Measurements from ENCODE around the gene PEX10.

PEX10 gene

GRCh38 chr1:2404142-2404889, 8.0 kb downstream of the PEX10 start:
- H3K4me3 ChIP-seq (ENCODE audit: low read depth, low read length) = no peak overlapping the region
- no peak for DNase-seq (ENCODE audit: low read depth)
- TF ChIP-seq MYC (IDR thresholded peaks at IDR 0.05; ENCODE audit: low read depth, low read length) (no peak), CTCF (IDR thresholded peaks at IDR 0.05; ENCODE audit: low read depth, low read length) (no peak)

- no peak for DNase-seq (ENCODE audit: low read depth)
- TF ChIP-seq CTCF (IDR thresholded peaks at IDR 0.05; ENCODE audit: low read depth, low read length) (no peak), POLR2A (IDR thresholded peaks at IDR 0.05; ENCODE audit: extremely low read depth, insufficient read length) (no peak), MYC (IDR thresholded peaks at IDR 0.05; ENCODE audit: low read depth, low read length) (no peak)
- TF ChIP-seq, protein P1, sequence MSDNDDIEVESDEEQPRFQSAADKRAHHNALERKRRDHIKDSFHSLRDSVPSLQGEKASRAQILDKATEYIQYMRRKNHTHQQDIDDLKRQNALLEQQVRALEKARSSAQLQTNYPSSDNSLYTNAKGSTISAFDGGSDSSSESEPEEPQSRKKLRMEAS (IDR thresholded peaks at IDR 0.05; ENCODE audit: low read depth, low read length) = no peak
- no peak overlapping the region for H3K4me3 ChIP-seq (ENCODE audit: low read depth, low read length)
These were observed 9.1 kb downstream of the PEX10 start for GRCh38 chr1:2403273-2403672.

GRCh38 chr1:2402420-2402819, 9.9 kb downstream of the PEX10 start:
- DNase-seq (ENCODE audit: low read depth) = no peak
- TF ChIP-seq CTCF (IDR thresholded peaks at IDR 0.05; ENCODE audit: low read depth, low read length) (no peak), MYC (IDR thresholded peaks at IDR 0.05; ENCODE audit: low read depth, low read length) (no peak), POLR2A (IDR thresholded peaks at IDR 0.05; ENCODE audit: extremely low read depth, insufficient read length) (no peak)
- TF ChIP-seq, protein P1 (IDR thresholded peaks at IDR 0.05; ENCODE audit: low read depth, low read length) = no peak
- no peak overlapping the region for H3K4me3 ChIP-seq (ENCODE audit: low read depth, low read length)

GRCh38 chr1:2400950-2401649, 11.3 kb downstream of the PEX10 start:
- no peak for DNase-seq (ENCODE audit: low read depth)
- H3K4me3 ChIP-seq (ENCODE audit: low read depth, low read length) = no peak overlapping the region
- no peak for TF ChIP-seq CTCF (IDR thresholded peaks at IDR 0.05; ENCODE audit: low read depth, low read length)

DNA sequence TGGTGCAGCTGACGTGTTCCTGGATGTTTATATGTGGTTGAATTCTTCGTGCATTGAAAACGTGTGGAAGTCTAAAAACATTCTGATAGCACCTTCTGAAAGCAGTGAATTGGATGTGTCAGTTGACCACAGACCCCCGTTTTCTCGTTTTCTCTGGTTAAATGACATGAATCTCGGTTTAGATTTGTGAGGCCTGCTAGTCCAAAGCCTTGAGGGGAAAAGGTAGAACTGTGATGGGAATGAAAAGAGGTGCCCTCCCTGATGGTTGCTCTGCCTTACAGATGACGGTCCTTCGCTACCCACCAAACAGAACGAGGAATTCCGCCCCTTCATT, 11.8 kb downstream of the PEX10 start:
- DNase-seq (ENCODE audit: low read depth) = no peak
- TF ChIP-seq, protein P1 (IDR thresholded peaks at IDR 0.05; ENCODE audit: low read depth, low read length) = no peak
- no peak for TF ChIP-seq POLR2A (IDR thresholded peaks at IDR 0.05; ENCODE audit: extremely low read depth, insufficient read length)
- TF ChIP-seq MYC (IDR thresholded peaks at IDR 0.05; ENCODE audit: low read depth, low read length) = no peak
- TF ChIP-seq CTCF (IDR thresholded peaks at IDR 0.05; ENCODE audit: low read depth, low read length) = no peak
- H3K4me3 ChIP-seq (ENCODE audit: low read depth, low read length) = no peak overlapping the region
